SK-N-DZ (cell line): ENCODE measurements around the gene KBTBD2.
"Not testable (repeated sequence)": the region's sequence is repeated elsewhere in the genome, so short reads cannot be mapped to it uniquely, and the experiment has no call there.

Source experiments
- DNase-seq: peaks from one replicate; pipeline ENCODE4 v3.0.0-alpha.2; 2015; ENCODE audit warnings: low spot score

KBTBD2 gene

DNA sequence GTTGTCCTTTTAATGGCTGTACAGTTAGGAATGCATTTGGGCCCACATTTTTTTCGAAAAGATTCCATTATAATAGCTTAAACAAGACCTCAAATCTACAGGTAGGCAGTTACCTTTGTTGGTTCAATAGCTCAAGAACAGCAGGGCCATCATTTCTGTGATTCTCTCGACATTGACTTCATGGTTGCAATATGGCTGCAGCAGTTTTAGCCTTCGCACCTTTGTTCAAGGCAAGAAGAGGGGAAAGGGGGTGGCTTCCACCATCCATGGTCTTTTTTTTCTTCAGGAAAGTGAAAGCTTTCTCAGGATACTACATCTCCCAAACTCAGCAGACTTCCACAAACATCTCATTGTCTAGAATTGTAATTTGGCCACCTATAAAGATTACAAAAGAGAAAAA is 2.2 kb upstream of the KBTBD2 start:
- DNase-seq, result no peak

DNA sequence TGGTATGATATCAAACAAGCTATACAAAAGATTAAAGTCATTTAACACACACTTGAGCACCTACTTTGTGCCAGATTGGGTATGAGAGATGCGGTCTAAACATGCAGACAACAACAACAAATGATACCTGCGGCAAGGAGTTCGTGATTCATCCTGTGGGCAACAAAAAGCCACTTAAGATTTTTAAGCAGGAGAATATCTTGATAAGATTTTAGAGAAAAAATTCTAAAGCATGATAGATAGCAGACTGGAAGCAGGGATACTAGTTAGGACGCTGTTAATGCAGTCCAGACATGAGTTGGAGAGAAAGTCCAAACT is 1.6 kb upstream of the KBTBD2 start:
- no peak for DNase-seq

DNA sequence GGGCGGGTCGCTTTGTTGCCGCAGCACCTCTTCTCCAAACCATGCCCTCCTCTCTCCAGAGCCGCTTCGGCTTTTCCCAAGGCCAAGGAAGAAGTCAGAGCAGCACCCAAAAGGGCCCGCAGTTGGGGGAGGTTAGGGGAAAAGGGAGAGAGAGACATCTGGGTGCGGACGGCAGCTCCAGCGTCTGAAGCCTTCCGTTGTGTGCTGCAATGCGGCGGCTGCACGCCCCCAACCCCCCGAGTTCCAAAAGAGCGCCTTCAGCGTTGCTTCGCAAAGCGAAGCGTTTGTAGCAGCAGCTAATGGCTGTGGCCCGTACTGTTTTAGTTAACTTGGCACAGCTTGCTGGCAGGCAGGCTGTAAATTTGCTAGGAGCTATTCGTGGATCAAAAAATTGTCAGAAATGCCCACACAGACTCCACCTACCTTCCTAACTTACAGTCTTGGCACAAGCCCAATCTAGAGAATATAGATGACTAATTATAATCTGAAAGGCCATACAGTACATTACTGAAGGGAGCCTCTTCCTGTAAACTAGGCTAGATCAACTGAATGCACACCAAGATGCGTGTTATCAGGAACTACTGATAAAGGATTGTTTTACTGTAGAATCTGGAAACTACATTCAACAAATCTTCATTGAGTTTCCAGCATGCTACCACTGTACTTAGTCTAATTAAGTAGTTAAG is 1.1 kb upstream of the KBTBD2 start:
- no peak for DNase-seq

DNA sequence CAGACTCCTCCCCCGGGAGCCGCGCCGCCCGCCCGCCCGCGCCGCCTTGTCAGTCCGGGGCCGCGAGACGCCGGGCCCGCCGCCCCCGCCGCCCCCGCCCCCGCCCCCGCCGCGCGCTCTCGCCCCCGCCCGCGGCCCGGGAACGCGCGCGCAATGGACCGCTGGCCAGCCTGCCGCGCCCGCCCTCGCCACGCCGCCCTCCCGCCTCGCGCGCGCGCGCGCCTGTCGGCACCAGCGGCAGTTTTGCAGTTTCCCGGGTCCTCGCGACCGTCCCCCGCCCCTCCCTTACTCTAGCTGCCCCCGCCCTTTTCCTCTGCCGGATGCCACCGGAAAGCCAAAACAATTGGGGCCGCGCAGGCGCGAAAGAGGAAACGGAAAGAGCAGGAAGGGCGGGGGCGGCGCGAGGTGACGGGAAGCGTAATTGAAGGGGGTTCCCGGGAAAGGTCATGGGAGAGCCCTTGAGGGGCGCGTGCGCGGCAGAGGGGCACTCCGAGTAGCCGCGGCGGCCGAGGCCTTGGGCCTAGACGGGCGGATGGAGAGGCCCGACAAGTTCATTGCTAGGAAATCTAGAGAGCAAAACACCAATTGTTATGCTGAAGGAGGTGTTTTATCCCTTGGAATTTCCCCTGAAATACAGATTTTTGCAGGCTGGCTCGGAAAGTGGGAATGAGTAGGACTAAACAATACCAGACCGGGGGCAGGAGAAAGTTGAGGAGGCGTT is 400 bp upstream of the KBTBD2 start:
- peak; percentile 97 for DNase-seq

DNA sequence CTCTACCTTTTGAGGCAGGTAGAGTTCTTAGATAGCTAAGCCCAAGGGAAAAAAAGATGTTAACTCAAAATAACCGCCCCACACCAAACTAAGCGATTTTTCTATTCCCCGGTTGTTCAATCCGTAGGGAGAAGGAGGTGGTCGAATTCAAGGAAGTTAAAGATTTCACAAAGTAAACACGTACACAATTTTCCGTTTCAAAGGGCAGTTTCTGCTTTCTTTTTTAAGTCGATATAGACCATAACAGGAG is 842 bp downstream of the KBTBD2 start:
- DNase-seq, result peak; percentile 23

DNA sequence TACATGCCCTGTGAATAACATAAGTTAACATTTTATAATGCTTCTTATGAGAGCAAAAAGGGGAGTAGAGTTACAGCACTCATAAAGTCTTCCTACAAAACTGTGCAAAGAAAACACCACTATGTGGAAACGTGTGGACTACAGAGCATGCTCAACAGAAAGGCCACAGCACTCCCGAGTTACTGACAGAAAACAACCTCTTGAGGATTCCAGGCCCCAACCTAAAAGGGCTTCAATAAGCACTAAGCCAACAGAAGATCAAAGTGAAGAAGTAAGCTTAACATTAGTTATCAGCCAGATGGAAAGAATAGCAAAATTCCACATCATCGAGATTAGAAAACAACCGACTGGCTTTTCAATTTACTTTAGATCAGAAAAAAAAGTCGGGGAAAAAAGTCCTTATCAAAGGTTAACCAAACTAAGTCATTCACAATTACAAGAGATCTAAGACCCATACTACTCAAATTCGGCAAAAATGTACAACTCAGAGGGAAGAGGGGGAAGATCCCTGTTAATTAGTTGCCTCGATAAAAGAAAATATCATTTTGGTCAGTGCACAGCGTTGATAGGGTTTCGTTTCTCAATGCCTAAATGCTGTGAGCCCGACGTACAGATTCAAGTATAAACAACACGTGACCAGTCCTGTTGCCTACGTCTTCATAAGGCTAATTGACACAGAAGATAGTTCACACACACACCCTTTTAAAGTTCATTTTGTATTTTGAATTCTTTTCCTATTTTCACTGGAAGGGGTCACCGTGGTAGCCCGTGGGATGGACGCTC is 1.4 kb downstream of the KBTBD2 start:
- peak; percentile 44 for DNase-seq

DNA sequence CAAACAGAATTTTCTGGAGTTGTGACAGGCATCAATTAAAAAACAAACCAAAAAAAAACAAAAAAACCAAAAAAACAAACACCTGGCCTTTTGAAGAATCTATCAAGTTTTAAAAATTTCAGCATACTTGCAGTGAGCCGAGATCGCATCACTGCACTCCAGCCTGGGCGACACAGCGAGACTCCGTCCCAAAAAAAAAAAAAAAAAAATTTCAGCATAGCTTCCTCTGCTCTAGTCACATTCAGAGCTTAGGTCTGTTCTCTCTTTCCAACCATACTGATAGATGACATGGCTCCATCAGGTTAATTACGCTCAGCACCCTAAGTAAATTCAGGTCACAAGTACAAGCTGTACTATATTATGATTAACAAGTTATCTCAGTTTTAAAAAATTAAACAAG is 3.1 kb downstream of the KBTBD2 start:
- DNase-seq, result no peak

DNA sequence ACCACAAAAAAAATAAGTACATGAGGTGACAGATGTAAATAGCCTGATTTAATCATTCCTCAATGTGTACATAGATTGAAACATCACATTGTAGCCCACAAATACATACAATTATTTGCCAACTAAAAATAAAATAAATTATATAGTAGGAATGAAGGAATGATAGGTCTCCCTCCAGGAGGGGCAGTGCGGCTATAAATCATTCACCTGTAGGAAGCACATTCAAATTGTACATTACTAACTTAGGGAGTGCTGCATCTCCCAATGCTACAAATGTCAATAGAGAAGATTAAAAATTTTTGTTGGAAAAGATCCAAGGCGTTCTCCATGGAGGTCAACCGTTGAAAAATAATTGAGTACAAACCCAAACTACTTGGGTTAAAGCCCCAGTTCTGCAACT is 4.2 kb downstream of the KBTBD2 start:
- DNase-seq, result no peak

DNA sequence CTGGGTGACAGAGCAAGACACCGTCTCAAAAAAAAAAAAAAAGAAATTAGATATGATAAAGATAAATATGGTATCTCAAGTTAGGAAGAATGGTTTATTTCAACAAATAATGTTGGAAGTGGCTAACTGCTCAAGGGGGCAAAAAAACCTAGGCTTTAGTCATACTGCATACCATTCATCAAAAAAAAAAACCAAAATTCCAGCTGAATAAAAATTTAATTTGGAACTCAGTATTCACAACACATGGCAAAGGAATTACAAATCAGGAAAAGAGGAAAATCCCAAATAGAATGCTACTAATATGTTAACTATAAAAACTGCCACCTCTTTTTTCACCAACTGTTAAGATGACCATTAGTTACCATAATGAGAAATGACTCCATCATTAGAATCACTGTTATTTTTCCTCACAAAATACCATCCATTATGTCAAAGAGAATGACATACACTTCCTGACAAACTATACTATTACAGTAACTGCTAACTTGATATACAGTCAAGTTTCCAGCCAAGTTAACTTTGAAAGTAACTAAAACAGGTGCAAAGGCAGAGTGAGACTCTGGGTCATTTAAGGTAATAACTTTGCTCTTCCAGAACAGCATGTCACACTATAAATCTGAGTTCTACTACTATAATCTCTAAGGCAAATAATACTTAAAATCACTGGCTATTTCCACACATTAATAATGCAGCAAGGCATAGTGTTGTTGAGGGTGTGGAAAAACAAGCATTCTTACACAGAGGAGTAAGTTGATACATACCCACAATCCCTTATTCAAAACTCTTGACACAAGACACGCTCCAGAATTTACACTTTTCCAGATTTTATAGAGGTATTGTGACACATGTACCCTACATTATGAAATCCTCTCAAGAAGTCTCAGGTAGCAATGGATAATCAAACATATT is 10.2 kb downstream of the KBTBD2 start:
- no peak for DNase-seq

DNA sequence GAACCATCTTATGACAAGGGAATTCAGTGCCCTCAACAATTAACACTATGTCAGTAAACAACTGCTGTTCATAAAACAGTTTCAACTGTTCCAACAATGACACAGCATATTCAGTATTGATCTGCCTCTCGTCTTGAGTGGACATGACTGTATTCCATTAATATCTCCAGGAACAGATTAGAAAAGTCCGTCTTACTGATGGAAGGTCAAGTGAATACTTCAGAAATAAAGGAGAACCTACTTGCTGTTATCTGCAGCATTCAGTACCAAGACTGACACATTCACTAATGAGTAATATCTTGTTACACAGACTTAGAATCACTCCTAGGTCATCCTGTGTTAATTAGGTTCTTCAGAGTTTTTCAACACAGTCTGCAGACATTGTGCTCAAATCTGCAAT is 12.1 kb downstream of the KBTBD2 start:
- no peak for DNase-seq

DNA sequence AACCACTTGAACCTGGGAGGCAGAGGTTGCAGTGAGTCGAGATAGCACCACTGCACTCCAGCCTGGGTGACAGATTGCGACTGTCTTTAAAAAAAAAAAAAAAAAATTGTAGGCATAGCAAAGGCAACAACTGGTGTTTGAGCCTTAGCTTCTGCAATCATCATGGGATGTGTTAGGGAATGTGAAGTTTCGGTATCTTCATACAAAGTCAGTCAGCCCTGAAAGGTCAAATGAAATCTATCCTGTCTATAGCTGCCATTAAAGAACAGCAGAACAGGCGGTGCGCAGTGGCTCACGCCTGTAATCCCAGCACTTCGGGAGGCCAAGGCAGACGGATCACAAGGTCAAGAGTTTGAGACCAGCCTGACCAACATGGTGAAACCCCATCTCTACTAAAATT is 13.5 kb downstream of the KBTBD2 start:
- not testable (repeated sequence) for DNase-seq

DNA sequence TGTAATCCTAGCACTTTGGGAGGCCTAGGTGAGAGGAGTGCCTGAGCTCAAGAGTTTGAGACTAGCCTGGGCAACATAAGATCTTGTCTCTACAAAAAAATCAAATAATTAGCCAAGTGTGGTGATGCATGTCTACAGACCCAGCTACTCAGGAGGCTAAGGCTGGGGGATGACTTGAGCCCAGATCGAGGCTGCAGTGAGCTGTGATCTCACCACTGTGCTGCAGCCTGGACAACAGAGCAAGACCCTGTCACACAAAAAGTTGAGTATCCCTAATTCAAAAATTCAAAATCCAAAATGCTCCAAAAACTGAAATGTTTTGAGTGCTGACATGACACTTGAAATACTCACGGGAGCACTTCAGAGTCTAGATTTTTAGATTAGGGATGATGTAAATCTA is 19.1 kb downstream of the KBTBD2 start:
- no peak for DNase-seq

DNA sequence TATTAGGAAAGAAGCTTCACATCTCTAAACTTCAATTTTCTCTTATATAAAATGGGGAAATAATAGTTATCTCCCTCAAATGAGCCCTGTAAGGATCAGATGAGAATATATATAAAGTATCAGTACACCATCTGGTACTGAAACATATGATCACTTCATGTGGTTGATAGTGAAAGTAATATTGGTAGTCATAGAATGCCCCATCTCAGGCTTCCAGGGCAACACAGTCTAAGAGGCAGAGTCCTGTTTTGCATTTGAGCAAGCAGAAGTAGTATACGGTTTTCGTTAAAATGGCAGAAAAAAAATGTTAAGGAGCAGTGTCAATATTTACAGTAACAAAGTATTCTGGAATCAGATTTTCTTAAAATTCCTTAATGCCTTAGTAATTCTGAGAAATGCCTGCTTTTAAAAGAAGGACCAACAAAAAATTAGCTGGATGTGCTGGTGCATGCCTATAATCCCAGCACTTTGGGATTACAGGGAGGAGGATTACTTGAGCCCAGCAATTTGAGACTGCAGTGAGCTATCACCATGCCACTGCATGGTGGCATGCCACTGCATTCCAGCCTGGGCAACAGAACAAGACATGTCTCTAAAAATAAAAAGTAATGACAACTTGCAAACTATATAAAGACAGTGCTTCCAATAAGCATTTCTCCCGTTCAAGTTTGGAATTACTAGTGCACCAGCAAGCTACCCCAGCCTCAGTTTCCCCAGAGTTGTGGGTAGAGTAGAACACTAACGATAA is 19.8 kb downstream of the KBTBD2 start:
- no peak for DNase-seq

DNA sequence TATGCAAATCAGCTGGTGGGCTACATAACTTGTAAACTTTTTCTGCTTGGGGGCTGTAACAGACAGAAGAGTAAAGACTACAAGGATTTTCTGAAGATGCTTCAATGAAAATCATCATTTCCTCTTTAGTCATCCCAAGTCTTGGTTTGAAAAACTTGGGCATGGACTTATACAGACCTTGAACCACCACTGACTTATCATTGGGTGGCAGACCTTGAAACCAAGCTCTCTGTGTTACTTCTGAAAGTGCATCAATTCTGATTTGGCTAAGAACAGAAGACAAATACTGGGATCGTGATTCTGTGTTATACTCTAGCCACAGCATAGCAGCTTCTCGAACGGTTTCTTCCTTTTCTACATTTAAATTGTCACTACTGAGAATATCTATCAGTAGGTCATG is 21.3 kb downstream of the KBTBD2 start:
- no peak for DNase-seq

DNA sequence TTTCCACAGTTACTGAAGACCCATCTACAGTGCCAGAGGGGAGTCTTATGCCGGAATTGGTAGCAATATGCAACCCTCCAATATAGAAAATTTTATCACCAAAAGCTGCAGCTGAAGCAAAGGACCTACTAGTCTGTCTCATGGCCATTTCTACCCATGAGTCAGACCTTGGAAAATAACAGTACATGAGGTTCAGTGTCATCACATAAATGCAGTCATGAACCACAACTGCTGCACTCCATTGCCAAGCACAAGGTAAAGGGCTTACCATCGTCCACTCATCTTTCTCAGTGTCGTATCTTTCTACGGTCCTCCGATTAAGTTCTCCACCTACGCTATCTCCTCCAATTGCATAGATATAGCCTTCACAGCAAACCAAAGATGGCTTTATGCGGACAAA is 21.8 kb downstream of the KBTBD2 start:
- no peak for DNase-seq

DNA sequence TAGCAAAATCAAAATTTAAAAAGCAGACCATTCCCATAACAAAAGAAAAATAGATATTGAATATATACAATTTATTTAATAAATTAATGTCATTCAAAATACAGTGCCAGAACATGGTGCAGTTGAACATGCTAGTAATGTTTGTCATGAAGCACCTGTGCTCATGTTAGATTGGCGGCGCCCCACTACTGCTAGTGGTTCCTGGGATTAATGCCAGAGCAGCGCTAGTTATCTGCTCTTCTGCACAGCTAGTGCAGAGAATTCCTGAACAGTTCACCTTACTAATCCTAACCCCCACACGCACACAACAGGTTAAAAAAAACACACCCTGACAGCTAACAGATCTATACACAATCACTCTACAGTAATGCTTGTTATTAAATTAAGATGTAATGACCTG is 23.4 kb downstream of the KBTBD2 start:
- no peak for DNase-seq

DNA sequence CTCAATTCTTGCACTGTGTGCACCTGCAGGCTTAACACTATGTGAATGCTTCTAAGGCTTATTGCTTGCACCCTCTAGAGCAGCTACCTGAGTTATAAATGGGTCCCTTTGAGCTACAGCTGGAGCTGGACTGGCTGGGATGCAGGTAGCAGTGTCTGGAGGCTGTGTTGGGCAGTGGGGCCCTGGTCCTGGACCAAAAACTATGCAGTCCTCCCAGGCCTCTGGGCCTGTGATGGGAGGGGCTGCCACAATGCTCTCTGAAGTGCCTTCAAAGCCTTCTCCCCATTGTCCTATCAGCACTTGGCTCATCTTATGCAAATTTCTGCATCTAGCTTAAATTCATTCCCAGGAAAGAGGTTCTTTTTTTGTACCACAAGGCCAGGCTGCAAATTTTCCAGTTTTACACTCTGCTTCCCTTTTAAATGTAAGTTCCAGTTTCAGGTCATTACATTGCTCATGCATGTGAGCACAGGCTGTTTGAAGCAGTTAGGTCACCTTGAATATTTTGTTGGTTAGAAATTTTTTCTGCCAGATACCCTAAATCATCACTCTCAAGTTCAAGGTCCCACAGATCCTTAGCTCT is 26.0 kb downstream of the KBTBD2 start:
- DNase-seq, result no peak

DNA sequence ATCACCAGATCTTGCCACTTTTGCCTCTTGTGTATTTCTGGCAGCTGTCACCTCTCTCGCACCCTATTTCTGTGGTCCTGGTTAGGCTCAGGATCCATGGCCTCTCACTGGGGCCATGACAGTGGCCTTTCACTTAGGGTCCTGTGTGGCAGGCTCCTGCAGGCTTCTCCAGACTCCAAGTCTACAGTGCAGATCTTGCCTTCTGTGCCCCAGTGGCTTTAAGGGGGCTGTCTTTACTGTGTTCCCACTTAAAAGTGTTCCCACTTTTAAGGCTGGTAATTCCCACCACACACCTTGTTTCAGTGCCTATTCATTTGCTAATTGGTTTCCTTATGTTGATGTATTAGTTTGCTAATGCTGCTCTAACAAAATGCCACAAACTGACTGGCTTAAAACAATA is 27.7 kb downstream of the KBTBD2 start:
- DNase-seq, result not testable (repeated sequence)

DNA sequence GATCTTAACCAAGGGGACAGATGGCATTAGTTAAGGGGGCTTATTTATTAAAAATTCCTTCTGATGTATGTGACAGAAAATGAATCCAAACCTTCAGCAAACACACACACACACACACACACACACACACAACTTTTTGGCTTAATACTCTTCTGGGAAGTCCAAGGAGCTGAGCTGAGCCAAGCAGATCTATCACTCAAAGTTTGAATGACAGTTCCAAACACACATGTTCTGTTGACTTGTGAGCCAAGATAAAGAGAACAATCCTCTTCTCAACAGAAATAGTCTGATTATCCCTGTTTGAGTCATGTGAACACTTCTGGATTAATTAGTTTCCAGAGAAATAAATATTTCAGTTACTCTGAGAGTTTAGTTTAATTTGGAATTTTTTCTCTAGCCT is 31.5 kb downstream of the KBTBD2 start:
- no peak for DNase-seq

DNA sequence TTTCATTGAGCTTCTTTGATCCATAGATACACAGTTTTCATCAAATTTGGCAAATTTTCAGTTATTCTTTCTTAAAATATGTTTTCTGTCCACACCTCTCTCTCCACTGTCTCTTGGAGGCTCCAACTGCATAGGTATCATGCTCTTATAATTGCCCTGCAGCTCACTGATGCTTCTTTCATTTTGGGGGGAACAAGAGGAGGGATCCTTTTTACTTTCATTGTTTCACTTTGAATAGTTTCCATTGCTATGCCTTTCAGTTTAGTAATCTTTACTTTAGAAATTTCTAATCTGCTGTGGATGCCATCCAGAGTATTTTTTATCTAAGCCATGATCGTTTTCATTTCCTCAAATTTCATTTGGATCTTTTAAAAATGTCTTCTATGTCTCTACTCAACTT is 32.9 kb downstream of the KBTBD2 start:
- DNase-seq, result no peak

DNA sequence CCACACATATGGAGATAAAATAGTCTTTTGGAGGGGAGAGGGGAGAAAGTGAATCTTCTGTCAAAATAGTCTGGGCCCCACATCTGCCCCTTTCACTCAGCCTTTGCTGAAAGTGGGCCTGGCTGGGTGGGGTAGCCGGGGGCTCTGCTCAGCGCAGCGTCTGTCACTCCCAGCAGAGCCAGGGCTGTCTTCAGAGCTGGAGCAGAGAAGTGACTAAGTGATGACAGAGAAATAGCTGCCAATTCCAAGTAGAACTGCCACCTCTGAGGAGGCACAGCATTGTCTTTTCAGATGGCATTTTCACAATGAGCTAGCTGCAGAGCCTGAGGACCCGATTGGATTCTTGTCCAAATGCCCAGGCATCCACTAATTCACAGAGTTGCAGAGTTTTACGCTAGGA is 34.5 kb downstream of the KBTBD2 start:
- not testable (repeated sequence) for DNase-seq
